Measurements from ENCODE around the gene PDC.
"Not testable (repeated sequence)": the region's sequence is repeated elsewhere in the genome, so short reads cannot be mapped to it uniquely, and the experiment has no call there.

PDC gene

GRCh38 chr1:186463926-186464325 is 3.0 kb upstream of the PDC start:
- no peak for DNase-seq

- no peak for DNase-seq
Measured at GRCh38 chr1:186463511-186463910, 2.6 kb upstream of the PDC start.

- not testable (repeated sequence) for DNase-seq
Measured at GRCh38 chr1:186459161-186459560, 1.8 kb downstream of the PDC start.

- no peak for DNase-seq
Measured at GRCh38 chr1:186456729-186457255, 4.1 kb downstream of the PDC start.

GRCh38 chr1:186454981-186455380 is 5.9 kb downstream of the PDC start:
- DNase-seq: no peak

- DNase-seq: no peak
Measured at GRCh38 chr1:186446152-186446551, 14.8 kb downstream of the PDC start.

GRCh38 chr1:186443638-186444037 is 17.3 kb downstream of the PDC start:
- no peak for DNase-seq

- no peak for DNase-seq
Measured at GRCh38 chr1:186442651-186443375, 18.1 kb downstream of the PDC start.

- no peak for DNase-seq
Measured at GRCh38 chr1:186440584-186440983, 20.3 kb downstream of the PDC start.

- no peak for DNase-seq
Measured at GRCh38 chr1:186438567-186438966, 22.3 kb downstream of the PDC start.

GRCh38 chr1:186435336-186435735 is 25.6 kb downstream of the PDC start:
- DNase-seq: no peak

- no peak for DNase-seq
Measured at GRCh38 chr1:186429017-186429416, 31.9 kb downstream of the PDC start.

GRCh38 chr1:186426118-186426517 is 34.8 kb downstream of the PDC start:
- DNase-seq: no peak

- DNase-seq: no peak
Measured at GRCh38 chr1:186424539-186424938, 36.4 kb downstream of the PDC start.

GRCh38 chr1:186421446-186421845 is 39.5 kb downstream of the PDC start:
- DNase-seq: no peak

GRCh38 chr1:186420923-186421322 is 40.0 kb downstream of the PDC start:
- no peak for DNase-seq

GRCh38 chr1:186420311-186420710 is 40.6 kb downstream of the PDC start:
- DNase-seq: no peak

- no peak for DNase-seq
Measured at GRCh38 chr1:186418503-186418902, 42.4 kb downstream of the PDC start.

GRCh38 chr1:186413319-186413718 is 47.6 kb downstream of the PDC start:
- no peak for DNase-seq

- DNase-seq: no peak
Measured at GRCh38 chr1:186409091-186409490, 51.8 kb downstream of the PDC start.

- peak; percentile 75 to 80 for DNase-seq
Measured at GRCh38 chr1:186404454-186405051, 56.4 kb downstream of the PDC start.

GRCh38 chr1:186403632-186404031 is 57.3 kb downstream of the PDC start:
- DNase-seq: no peak

- not testable (repeated sequence) for DNase-seq
Measured at GRCh38 chr1:186401446-186401845, 59.5 kb downstream of the PDC start.
